GM18505 (cell line): Measurements from ENCODE around the gene RAB11FIP3.
"Not testable (repeated sequence)": the region's sequence is repeated elsewhere in the genome, so short reads cannot be mapped to it uniquely, and the experiment has no call there.

Experiments
- ATAC-seq: cut with Tn5 transposase; IDR thresholded peaks from one replicate; pipeline ENCODE4 v1.9.1; 2021; ENCODE audit not compliant: unreplicated experiment
- POLR2A ChIP-seq: IDR thresholded peaks from 4 replicates; pipeline ENCODE4 v1.6.1; 2011; ENCODE audit warnings: borderline replicate concordance; ENCODE audit not compliant: insufficient read depth, insufficient read length; ENCODE audit errors: extremely low read depth

Gene RAB11FIP3, protein sequence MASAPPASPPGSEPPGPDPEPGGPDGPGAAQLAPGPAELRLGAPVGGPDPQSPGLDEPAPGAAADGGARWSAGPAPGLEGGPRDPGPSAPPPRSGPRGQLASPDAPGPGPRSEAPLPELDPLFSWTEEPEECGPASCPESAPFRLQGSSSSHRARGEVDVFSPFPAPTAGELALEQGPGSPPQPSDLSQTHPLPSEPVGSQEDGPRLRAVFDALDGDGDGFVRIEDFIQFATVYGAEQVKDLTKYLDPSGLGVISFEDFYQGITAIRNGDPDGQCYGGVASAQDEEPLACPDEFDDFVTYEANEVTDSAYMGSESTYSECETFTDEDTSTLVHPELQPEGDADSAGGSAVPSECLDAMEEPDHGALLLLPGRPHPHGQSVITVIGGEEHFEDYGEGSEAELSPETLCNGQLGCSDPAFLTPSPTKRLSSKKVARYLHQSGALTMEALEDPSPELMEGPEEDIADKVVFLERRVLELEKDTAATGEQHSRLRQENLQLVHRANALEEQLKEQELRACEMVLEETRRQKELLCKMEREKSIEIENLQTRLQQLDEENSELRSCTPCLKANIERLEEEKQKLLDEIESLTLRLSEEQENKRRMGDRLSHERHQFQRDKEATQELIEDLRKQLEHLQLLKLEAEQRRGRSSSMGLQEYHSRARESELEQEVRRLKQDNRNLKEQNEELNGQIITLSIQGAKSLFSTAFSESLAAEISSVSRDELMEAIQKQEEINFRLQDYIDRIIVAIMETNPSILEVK

GRCh38 chr16:425082-425718 is at the start of gene RAB11FIP3:
TSS of gene RAB11FIP3 (plus strand) at chr16:425649. CDS start at chr16:426007, 358 bp downstream.
- TF ChIP-seq POLR2A = peak; percentile 86
- ATAC-seq = peak; percentile 76

- no peak for TF ChIP-seq POLR2A
Observed at GRCh38 chr16:375927-376816, 49.3 kb upstream of the RAB11FIP3 start.

GRCh38 chr16:376817-377418 is 48.5 kb upstream of the RAB11FIP3 start:
- no peak for ATAC-seq
- TF ChIP-seq POLR2A = no peak

More at GRCh38 chr16:375927-376816, 49.3 kb upstream of the RAB11FIP3 start:
- no peak for ATAC-seq

DNA sequence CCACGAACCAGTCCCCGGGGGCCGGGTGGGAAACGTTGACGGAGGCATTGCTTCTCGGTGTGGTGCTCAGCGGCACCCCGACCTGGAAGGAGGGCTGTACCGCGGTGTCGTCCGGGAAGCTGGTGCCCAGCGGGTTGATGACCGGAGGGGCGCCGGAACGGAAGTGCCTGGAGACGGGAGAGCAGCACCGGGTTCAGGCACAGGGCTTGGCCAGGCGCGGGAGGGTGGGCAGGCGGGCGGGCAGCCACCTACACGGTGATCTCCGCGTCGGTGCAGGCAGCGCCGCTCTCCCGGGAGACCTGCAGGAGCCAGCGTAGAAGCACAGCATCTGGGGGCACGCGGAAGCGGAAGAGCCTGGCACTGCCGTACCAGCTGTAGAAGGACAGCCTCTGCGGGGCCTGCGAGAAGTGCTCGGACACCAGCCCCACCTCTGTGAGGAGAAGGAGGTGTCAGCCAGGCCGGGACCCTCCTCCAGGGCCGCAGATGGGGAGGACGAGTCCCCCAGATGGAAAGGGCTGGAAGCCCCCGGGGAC is 48.0 kb upstream of the RAB11FIP3 start:
- TF ChIP-seq POLR2A = no peak
- no peak for ATAC-seq

DNA sequence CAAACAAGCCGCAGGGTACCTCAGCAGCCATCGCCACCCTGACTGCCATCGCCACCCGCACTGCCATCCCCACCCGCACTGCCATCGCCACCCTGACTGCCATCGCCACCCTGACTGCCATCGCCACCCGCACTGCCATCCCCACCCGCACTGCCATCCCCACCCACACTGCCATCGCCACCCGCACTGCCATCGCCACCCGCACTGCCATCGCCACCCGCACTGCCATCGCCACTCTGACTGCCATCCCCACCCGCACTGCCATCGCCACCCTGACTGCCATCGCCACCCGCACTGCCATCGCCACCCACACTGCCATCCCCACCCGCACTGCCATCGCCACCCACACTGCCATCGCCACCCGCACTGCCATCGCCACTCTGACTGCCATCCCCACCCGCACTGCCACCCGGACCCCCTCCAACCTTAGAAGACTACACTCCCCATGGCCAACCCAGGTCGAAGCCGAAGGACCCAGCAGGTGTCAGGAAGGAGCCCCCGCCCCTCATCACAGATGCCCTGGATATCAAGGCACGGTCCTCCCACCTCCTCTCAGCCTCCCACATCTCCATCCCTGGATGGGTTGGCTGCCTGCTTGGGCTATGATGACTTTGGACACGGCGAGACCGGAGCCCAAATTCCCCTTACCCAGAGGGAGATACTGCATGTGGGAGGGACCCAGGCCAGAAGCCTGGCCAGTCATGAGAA is 47.2 kb upstream of the RAB11FIP3 start:
- ATAC-seq = not testable (repeated sequence)

DNA sequence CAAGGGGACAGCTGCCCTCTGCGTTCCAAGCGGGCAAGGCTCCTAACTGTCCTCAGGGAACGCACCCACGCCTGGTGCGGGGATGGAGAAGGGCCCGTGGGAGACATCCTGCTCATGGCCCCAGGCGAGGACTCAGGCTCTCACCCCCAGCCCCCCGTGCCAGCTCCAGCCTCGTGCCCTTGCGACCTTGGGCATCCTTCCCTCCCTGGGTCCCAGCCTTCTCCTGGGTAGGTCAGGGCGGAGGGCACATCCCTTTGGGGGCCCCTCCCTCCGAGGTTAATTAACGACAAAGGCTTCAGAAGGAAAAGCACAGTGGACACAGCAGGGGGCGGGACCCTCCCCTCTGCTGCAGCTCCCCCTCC is 46.6 kb upstream of the RAB11FIP3 start:
- TF ChIP-seq POLR2A = no peak
- ATAC-seq = no peak

DNA sequence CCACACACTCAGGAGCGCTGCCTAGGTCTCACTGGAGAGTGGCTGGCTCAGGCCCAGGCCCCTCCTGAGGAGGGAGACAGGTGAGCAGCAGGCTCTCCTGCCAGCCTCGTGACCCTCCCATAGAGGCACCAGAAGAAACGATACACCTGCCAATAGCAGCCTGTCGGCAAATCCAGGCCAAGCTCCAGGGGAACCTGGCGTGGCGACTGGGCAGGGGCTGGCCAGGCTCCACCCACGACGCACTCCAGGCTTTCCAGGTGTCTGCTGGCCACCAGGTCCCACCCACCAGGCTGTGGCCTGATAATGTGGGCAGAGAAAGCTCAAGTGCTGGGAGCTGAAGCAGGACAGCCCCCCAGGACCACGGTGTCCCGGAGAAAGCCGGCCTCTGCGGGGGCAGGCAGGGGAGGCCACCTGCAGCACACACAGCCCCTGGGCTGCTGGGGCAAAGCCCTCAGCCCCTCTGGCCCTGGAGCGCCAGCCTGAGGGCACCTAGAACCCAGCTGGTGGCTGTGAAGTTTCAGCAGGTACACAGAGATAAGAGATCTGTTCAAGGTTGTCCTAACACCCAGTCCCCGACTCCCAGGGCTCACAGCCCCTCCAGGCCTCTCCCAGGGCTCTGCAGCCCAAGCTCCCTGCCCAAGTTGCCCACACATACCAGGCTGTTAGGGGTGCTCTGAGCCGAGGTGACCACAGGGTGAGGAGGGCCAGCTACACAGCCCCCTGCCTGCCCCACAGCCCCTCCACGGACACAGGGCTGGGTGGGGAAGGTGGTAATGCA is 46.1 kb upstream of the RAB11FIP3 start:
- ATAC-seq = no peak
- no peak for TF ChIP-seq POLR2A

- TF ChIP-seq POLR2A = no peak
- ATAC-seq = no peak
Observed at GRCh38 chr16:379961-380761, 45.3 kb upstream of the RAB11FIP3 start.

DNA sequence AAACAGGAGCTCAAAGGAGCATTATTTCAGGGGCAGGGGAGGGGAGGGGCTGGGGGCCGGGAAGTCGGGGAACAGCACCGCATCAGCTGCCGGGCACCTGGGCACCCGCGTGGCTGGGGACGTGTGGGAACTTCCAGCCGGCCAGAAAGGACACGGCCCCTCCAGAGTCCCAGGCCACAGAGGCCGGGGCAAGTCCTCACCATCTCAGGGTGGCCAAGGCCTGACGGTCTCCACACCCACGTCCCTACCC is 44.8 kb upstream of the RAB11FIP3 start:
- no peak for TF ChIP-seq POLR2A
- no peak for ATAC-seq

DNA sequence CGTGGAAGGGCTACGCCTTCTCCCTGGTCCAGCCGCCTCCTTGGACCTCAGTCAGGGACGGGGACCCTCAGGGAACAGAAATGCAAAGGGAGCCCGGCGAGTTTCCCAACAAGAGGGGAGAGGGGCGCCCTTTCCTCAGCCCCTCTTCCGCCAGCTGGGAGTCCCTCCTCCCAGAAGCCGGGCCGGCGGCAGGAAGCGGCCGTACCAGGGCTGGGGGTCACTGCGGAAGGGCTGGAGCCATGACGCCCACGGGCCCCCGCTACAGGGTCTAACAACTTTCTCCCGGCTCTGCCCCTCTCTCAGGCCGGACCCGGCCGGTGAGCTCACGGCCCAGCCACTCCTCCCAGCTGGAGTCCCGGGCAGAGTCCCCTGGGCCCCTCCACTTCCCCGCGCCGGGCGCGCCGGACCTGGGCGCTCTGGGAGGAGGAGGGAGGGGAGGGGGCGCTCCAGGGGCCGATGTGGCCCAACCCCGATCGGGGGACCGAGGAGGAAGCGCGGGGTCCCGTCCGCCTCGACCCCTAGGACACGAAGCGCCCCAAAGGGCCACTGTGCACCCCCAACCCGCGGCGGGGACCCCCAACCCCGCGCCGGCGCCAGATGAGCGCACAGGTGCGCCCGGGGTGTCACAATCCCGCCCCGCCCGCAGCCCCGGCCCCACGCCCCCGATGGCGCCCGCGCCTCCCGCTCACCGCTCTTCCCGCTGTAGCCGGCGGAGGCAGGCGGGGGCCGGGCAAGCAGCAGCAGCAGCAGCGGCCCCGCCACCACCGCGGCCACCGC is 44.2 kb upstream of the RAB11FIP3 start:
- peak; percentile 17 for ATAC-seq
- no peak for TF ChIP-seq POLR2A
